GM12874 (cell line): ENCODE measurements around the gene FLAD1.
A peak's percentile ranks its signal among the peaks of the same experiment; 100 is the strongest.

ENCODE experiments used
- CTCF ChIP-seq: IDR thresholded peaks from 2 replicates; pipeline ENCODE4 v1.5.1; 2011; ENCODE audit warnings: low read depth, mild to moderate bottlenecking, control low read depth, low read length, moderate library complexity; ENCODE audit not compliant: insufficient read depth

The FLAD1 gene

GRCh38 chr1:154982897-154983648, at the start of gene FLAD1:
FLAD1 (plus strand) TSS chr1:154983344; CDS start chr1:154983695, 351 bp downstream.
- no peak for TF ChIP-seq CTCF

GRCh38 chr1:154934358-154934948, 48.7 kb upstream of the FLAD1 start:
- TF ChIP-seq CTCF, result no peak

- no peak for TF ChIP-seq CTCF
Observed at GRCh38 chr1:154935749-154936554, 47.2 kb upstream of the FLAD1 start.

GRCh38 chr1:154936555-154937084, 46.5 kb upstream of the FLAD1 start, which contains the start of gene PMVK:
PMVK (minus strand) TSS chr1:154936719; CDS start chr1:154936685, 34 bp downstream.
- TF ChIP-seq CTCF, result peak; percentile 40

- TF ChIP-seq CTCF, result no peak; the same call in 1 of the 2 replicates
Observed at GRCh38 chr1:154937085-154937987, 45.8 kb upstream of the FLAD1 start.

GRCh38 chr1:154937988-154938386, 45.2 kb upstream of the FLAD1 start:
- TF ChIP-seq CTCF, result no peak
